ENCODE results near the gene ZNF420. TPM values are rescaled to one million over a fixed set of nuclear protein-coding genes. Genes with fewer than 3 reads are reported as not detected.
A peak's percentile ranks its signal among the peaks of the same experiment; 100 is the strongest.
"Not testable (repeated sequence)": the region's sequence is repeated elsewhere in the genome, so short reads cannot be mapped to it uniquely, and the experiment has no call there.

Gene ZNF420
- total RNA-seq: 9.0 and 9.7 TPM in 2 replicates

GRCh38 chr19:37077934-37078716, at the start of gene ZNF420:
Gene ZNF420 (plus strand): TSS chr19:37078433. CDS start chr19:37089119, 10,686 bp downstream.
- peak; percentile 95 for DNase-seq

GRCh38 chr19:37045140-37045539, 33.1 kb upstream of the ZNF420 start:
- no peak for DNase-seq

- no peak for DNase-seq
Observed at GRCh38 chr19:37055330-37055729, 22.9 kb upstream of the ZNF420 start.

- DNase-seq: no peak
Observed at GRCh38 chr19:37056776-37057175, 21.5 kb upstream of the ZNF420 start.

- DNase-seq: no peak
Observed at GRCh38 chr19:37059142-37059541, 19.1 kb upstream of the ZNF420 start.

- not testable (repeated sequence) for DNase-seq
Observed at GRCh38 chr19:37064886-37065285, 13.3 kb upstream of the ZNF420 start.

- no peak for DNase-seq
Observed at GRCh38 chr19:37074111-37074510, 4.1 kb upstream of the ZNF420 start.

GRCh38 chr19:37074819-37075362, 3.3 kb upstream of the ZNF420 start:
- no peak for DNase-seq

GRCh38 chr19:37076524-37076923, 1.7 kb upstream of the ZNF420 start:
- DNase-seq: not testable (repeated sequence)

- no peak for DNase-seq
Observed at GRCh38 chr19:37077501-37077933, 716 bp upstream of the ZNF420 start.

GRCh38 chr19:37078717-37079032, 442 bp downstream of the ZNF420 start:
- DNase-seq: no peak

- no peak for DNase-seq
Observed at GRCh38 chr19:37079238-37079637, 1.0 kb downstream of the ZNF420 start.

- DNase-seq: no peak
Observed at GRCh38 chr19:37082307-37082706, 4.1 kb downstream of the ZNF420 start.

- no peak for DNase-seq
Observed at GRCh38 chr19:37087110-37087509, 8.9 kb downstream of the ZNF420 start.

- DNase-seq: peak; percentile 2
Observed at GRCh38 chr19:37095859-37096258, 17.6 kb downstream of the ZNF420 start.

- DNase-seq: no peak
Observed at GRCh38 chr19:37098570-37098969, 20.3 kb downstream of the ZNF420 start.

GRCh38 chr19:37104135-37104534, 25.9 kb downstream of the ZNF420 start:
- not testable (repeated sequence) for DNase-seq

GRCh38 chr19:37111753-37112152, 33.5 kb downstream of the ZNF420 start:
- DNase-seq: peak; percentile 30

GRCh38 chr19:37114001-37114400, 35.8 kb downstream of the ZNF420 start:
- DNase-seq: no peak

- not testable (repeated sequence) for DNase-seq
Observed at GRCh38 chr19:37122093-37122492, 43.9 kb downstream of the ZNF420 start.

- DNase-seq: no peak
Observed at GRCh38 chr19:37127999-37128820, 50.0 kb downstream of the ZNF420 start.

GRCh38 chr19:37128821-37129177, 50.6 kb downstream of the ZNF420 start:
- no peak for DNase-seq

GRCh38 chr19:37136111-37136510, 57.9 kb downstream of the ZNF420 start:
- DNase-seq: no peak

- no peak for DNase-seq
Observed at GRCh38 chr19:37148214-37148613, 70.0 kb downstream of the ZNF420 start.
